Type B pancreatic cell (in vitro differentiated cells): ENCODE measurements around the gene ENOX1. TPM values are rescaled to one million over a fixed set of nuclear protein-coding genes. Genes with fewer than 3 reads are reported as not detected.
"Not testable (repeated sequence)": the region's sequence is repeated elsewhere in the genome, so short reads cannot be mapped to it uniquely, and the experiment has no call there.

Source experiments
- DNase-seq: peaks from one replicate; pipeline ENCODE4 v3.0.0; 2021; ENCODE audit warnings: mixed read lengths; ENCODE audit not compliant: unreplicated experiment; ENCODE audit errors: extremely low spot score
- H3K27ac Mint-ChIP-seq: 2 replicates; pipeline ENCODE4 v1.8.0; 2021; ENCODE audit warnings: mild to moderate bottlenecking, mixed read lengths
- H3K27me3 Mint-ChIP-seq: 2 replicates; pipeline ENCODE4 v1.8.0; 2021; ENCODE audit warnings: mixed read lengths
- H3K36me3 Mint-ChIP-seq: 2 replicates; pipeline ENCODE4 v1.8.0; 2021; ENCODE audit warnings: mixed read lengths
- H3K4me1 Mint-ChIP-seq: one replicate; pipeline ENCODE4 v1.8.0; 2021; ENCODE audit warnings: mixed read lengths; ENCODE audit not compliant: unreplicated experiment
- H3K4me3 Mint-ChIP-seq: 2 replicates; pipeline ENCODE4 v1.8.0; 2021; ENCODE audit warnings: mild to moderate bottlenecking, mixed read lengths
- H3K9me3 Mint-ChIP-seq: 2 replicates; pipeline ENCODE4 v1.8.0; 2021; ENCODE audit warnings: mixed read lengths
- CTCF ChIP-seq: fragments of 200-600 bp; sonication (generic); conservative IDR thresholded peaks from 2 replicates; pipeline ENCODE4 v1.5.0; 2021; ENCODE audit warnings: antibody characterized with exemption, mild to moderate bottlenecking
- total RNA-seq: library from RNA; stranded (reverse); gene quantifications from 2 replicates; pipeline ENCODE4 v1.2.1, GENCODE V29; 2021; ENCODE audit warnings: low replicate concordance

The ENOX1 gene
- total RNA-seq, 1 donor from 2014 or later = 7.5 TPM

GRCh38 chr13:43353631-43354030 is 433.1 kb downstream of the ENOX1 start:
- Mint-ChIP-seq H3K27me3 (peaks cover 9% of the 10 kb centered on the region), H3K36me3 (no peaks in the 10 kb centered on the region), H3K27ac (no peak overlapping the region), H3K9me3 (no peaks in the 10 kb centered on the region), H3K4me3 (no peak overlapping the region), H3K4me1 (peaks cover 22% of the 10 kb centered on the region)
- DNase-seq = no peak
- no peak for TF ChIP-seq CTCF

GRCh38 chr13:43351612-43352011 is 435.2 kb downstream of the ENOX1 start:
- not testable (repeated sequence) for H3K27ac Mint-ChIP-seq, H3K9me3 Mint-ChIP-seq, DNase-seq, H3K4me3 Mint-ChIP-seq, H3K36me3 Mint-ChIP-seq
- peaks cover 20% of the 10 kb centered on the region for H3K27me3 Mint-ChIP-seq
- H3K4me1 Mint-ChIP-seq = peaks cover 24% of the 10 kb centered on the region

GRCh38 chr13:43348397-43348796 is 438.4 kb downstream of the ENOX1 start:
- H3K4me1 Mint-ChIP-seq = peaks cover 24% of the 10 kb centered on the region
- peaks cover 4% of the 10 kb centered on the region for H3K36me3 Mint-ChIP-seq
- no peak for DNase-seq
- no peak overlapping the region for H3K4me3 Mint-ChIP-seq
- H3K9me3 Mint-ChIP-seq = no peaks in the 10 kb centered on the region
- TF ChIP-seq CTCF = no peak
- peaks cover 35% of the 10 kb centered on the region for H3K27me3 Mint-ChIP-seq
- no peak overlapping the region for H3K27ac Mint-ChIP-seq

GRCh38 chr13:43347877-43348276 is 438.9 kb downstream of the ENOX1 start:
- H3K36me3 Mint-ChIP-seq = peaks cover 8% of the 10 kb centered on the region
- no peak overlapping the region for H3K27ac Mint-ChIP-seq
- peaks cover 24% of the 10 kb centered on the region for H3K4me1 Mint-ChIP-seq
- TF ChIP-seq CTCF = no peak
- DNase-seq = no peak
- peak overlapping the region; percentile 55 for H3K4me3 Mint-ChIP-seq
- H3K27me3 Mint-ChIP-seq = peaks cover 39% of the 10 kb centered on the region
- H3K9me3 Mint-ChIP-seq = no peaks in the 10 kb centered on the region

GRCh38 chr13:43346427-43346826 is 440.3 kb downstream of the ENOX1 start:
- Mint-ChIP-seq H3K9me3 (no peaks in the 10 kb centered on the region), H3K36me3 (peaks cover 13% of the 10 kb centered on the region), H3K4me1 (peaks cover 18% of the 10 kb centered on the region), H3K4me3 (peak overlapping the region; percentile 15), H3K27me3 (peaks cover 50% of the 10 kb centered on the region), H3K27ac (no peak overlapping the region)
- no peak for TF ChIP-seq CTCF
- no peak for DNase-seq

GRCh38 chr13:43343645-43344044 is 443.1 kb downstream of the ENOX1 start:
- no peaks in the 10 kb centered on the region for H3K9me3 Mint-ChIP-seq
- H3K27ac Mint-ChIP-seq = no peak overlapping the region
- H3K27me3 Mint-ChIP-seq = peaks cover 47% of the 10 kb centered on the region
- DNase-seq = no peak
- peaks cover 15% of the 10 kb centered on the region for H3K36me3 Mint-ChIP-seq
- no peak for TF ChIP-seq CTCF
- peaks cover 18% of the 10 kb centered on the region for H3K4me1 Mint-ChIP-seq
- H3K4me3 Mint-ChIP-seq = no peak overlapping the region
